HG02763 (cell line): ENCODE measurements around the gene TRAK1.

ENCODE experiments used
- ATAC-seq: cut with Tn5 transposase; IDR thresholded peaks from one replicate; pipeline ENCODE4 v1.9.1; 2021; ENCODE audit warnings: mild to moderate bottlenecking, moderate library complexity; ENCODE audit not compliant: unreplicated experiment

TRAK1 gene

DNA sequence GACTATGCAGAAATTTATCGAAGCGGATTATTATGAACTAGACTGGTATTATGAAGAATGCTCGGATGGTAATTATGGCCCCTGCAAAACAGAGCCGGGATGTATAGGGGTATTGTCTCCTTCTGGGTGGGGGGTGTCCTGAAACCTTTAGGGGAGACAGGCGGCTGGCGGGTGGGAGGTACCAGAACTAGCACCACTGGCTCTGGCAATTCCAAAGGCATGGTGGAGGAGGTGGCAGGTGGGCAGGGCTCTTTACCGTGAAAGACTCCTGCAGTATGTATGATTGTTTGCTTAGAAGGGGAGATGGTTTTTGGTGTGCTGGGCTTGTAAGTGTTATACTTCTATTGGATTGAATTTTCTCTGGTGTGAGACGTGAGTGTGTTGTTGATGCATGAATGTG lies 58.4 kb downstream of the TRAK1 start:
- no peak for ATAC-seq

DNA sequence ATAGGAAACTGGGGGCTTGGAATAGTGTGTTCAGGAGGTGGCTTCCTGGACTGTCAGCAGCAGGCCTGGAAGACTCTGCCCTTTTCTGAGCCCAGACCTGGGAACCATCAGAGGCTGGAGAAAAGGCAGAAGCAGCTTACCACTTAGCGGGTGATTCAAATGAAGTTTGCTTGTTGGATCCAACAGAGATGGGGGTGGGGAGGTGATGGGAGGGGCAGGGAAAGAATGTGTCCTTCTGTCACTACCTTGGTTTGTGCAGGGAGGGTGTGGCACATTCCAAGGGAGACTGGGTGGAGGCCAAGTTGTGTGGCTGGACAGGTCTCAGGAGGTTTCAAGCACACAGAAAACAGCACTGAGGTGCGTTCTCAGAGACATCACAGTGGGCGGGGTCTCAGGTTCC lies 58.8 kb downstream of the TRAK1 start:
- ATAC-seq, result no peak

DNA sequence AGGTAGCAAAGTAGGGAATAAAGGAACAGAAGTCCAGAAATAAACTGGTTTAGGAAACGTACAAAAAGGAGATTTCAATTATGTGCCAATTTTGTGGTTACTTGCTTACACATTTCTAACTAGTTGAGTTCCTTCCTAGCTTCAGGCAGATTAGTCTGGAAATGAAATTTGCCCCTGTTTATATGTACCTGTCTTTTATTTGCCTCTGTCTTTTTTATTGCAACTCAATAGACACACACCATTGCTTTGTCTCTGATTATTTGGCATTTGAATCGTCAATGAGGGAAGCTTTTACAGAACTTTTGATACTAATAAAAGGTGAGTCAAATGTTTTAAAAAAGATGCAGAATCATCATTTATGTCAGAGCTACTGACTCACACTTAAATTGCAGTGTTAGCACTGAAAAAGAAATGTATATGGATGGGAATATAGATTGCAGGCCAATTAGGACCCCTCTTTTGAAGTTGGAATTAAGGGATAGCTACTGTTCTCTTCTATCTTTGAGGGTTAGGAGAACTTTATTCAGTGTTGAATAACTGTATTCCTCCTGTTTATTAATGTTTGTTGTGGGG lies 60.5 kb downstream of the TRAK1 start:
- no peak for ATAC-seq

DNA sequence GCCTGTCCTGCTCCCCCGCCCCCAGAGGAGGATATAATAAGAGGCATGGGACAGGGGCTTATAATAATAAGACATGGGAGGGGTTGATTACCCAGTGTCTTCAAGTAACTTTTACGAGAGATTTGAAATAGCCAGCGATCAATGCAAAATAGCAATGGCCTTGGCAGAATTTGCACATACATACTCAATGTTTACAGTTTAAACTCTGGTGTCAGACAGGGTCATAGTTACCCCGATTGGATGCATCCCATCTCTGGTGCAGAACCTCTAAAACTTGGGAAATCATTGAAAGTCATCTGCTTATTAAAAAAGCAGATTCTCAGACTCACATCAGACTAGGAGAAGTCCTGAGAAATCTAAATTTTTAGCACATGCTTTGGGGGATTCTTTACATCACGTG lies 61.0 kb downstream of the TRAK1 start:
- no peak for ATAC-seq

DNA sequence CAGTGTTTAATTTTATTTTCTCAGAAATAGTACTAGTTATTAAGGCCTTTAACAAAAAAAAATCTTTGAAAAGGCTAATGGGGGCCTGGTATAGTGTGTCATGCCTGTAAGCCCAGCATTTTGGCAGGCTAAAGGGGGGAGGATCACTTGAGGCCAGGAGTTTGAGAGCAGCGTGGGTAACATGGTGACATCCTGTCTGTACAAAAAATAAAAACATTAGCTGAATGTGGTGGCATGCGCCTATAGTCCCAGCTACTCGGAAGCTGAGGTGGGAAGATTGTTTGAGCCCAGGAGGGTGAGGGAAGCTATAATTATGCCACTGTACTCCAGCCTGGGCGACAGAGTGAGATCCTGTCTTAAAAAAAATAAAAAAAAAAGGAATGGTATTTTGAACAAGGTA lies 61.9 kb downstream of the TRAK1 start:
- ATAC-seq, result no peak

DNA sequence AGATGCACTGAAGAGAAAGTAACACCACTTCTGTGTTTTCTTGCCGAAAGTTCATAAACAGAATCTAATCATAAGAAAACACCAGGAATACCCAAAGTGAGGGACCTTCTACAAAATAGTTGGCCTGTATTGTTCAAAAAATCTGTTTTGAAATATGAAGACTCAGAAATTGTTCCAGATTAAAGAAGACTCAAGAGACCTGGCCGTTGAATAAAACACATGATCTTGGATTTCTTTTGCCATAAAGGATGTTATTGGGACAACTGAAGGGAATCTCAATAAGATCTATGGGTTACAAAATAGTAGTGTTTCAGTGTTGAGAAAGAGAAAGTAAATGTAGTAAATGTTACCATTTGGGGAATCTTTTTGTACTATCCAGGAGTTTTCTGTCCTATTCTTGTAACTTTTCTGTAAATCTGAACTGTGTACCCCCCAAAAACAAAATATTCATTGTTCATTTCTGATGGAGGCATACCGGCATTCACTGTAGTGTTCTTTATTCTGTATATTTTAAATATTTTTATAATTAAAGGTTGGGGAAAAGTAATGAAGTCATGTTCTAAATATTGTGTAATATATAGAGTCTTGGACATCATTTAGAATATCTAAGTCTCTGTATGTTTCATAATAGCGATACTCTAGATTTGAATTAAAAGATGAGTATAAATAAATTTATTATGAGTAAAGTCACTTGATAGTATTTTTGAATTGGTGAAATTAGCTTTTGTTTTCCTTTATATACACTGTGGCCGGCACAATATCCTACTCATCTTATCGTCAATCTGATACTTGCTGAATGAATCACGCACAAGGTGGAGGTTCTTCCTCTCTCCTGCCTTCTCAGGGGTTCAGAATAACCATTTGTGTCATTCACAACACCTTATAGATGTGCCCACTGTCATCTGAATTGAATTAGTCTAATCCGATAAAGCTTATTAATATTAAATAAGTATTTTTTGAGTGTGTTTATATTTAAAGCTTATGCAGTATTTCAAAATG lies 66.7 kb downstream of the TRAK1 start:
- ATAC-seq, result no peak

DNA sequence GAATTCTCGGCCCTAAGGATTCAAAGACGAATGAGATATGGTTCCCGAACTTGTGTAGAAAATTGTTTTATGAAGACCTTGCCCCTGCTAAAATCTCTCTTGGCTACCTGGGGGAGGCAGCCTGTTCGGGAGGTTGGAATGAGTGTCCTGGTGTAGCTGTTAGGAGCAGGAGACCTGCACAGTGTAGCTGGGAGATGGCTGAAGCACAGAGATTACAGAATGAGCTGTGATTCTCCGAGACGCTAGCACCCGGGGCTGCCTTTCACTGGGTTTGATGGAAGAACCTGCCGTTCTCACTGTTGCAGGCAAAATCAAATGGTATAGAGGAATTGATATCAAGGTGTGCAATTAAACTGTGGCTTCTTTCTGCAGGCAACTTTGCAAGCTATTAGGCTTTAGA lies 68.0 kb downstream of the TRAK1 start:
- no peak for ATAC-seq

DNA sequence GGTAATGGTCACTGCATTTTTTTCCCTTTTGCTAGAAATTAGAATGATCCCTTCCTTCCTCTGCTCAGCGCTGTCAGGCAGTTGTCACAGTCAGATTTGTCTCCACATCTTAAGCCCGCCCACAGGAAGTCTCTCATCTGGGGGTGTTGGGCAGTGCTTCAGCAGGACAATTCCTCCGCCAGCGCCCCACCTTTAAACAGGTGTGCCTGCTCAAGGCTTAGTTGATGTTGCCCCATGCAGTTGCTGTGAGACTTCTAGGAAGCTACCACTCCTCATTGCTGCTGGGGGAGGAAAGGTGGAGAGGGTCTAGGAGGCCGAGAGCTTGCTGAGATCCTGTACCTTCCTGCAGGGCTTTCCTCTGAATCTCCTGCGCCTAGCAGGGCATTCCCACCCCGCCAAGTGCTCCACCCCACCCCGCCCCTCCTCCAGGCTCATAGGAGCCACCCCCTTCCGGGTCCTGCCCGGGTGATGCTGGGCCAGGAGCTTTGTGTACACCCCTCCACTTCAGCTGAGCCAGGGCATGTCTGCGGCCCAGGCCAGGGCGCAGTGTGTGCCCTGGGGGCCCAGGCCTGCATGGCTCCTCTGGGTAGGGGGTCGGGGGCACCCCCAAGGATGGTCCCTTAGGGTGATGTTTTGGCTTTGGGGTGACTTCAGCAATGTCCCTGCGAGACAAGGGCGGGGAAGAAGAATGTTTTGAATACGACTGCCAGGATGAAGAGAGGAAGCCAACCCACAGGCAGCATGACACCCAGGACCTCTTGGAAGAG lies 68.7 kb downstream of the TRAK1 start:
- ATAC-seq, result no peak

DNA sequence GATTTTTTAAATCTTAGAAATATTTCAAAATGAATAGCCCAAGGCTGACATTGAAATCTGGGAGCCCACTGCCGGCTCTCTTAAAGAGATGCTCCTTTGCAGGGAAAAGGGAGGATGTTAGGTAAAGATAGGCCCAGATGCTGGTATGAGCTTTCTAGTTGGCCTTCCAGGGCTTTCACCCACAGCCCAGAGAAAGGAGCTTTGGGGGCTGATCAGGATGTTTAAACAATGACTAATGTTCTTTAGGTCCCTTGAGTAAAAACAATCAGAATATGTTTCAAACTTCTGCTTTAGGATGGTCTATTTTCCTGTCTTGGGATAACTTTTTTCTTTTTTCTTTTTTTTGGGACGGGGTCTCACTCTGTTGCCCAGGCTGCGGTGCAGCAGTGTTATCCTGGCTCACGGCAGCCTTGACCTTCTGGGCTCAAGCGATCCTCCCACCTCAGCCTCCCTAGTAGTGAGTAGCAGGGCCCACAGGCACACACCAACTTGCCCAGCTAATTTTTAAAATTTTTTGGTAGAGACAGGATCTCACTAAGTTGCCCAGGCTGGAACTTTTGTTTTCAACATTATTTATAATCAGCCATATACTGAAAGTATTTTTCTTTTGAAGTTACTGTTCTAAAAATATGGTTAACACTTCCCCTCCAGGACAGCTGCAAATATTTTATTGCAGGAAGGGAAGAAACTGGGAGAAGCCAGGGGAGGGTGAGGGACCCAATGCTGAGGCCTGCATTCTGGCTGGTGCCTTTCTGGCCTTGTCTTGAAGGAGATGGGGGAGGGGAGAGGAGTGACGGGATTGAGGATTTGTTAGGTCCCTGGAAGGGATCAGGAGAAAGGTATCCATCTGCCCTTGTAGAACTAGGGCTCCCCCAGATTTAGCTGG lies 70.1 kb downstream of the TRAK1 start:
- ATAC-seq, result no peak

DNA sequence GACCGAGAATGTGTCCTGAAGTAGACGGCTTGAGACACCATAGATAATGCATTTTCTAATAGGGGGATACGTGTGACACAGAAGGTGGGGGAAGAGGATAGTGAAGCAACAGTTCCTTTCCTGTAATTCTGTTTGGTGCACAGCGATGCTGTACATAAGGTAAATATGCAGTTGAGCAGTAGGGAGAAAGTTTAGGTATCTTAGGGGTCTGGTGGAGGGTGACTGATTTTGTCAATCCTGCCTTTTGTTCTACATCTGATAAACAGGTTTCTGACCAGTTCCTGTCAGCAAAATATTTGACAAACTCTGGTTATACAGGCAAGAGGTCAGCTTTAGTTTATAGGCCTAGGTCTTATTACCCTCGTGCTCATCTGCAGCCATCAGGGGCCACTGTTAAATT lies 71.3 kb downstream of the TRAK1 start:
- no peak for ATAC-seq

DNA sequence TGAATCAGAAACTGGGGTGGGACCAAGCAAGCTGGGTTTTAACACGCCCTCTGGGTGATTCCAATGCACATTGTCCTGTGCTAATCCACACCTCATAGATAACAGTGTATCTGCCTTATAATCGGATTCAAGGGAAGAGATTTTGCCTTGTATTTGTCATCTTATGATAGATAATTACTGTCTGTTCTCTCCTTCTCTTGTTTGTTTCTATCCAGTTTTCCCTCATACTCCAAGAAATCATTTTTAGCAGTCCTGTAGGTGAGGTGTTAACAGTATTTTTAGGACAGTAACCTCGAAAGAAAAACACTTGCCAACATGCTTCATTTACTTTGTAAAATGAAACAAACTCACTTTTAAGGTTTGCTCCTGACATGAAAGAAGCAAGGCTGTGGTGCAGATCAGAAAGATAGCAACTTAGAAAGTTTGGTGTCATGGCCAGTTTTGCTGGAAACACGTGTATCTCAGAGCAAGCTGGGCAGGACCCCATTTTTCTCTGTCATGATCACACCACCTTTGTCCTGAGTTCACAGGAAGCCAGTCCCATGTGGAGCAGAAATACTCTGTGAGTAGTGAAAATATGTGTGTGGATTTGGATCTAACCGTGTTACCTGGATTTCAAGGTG lies 72.6 kb downstream of the TRAK1 start:
- ATAC-seq, result no peak

DNA sequence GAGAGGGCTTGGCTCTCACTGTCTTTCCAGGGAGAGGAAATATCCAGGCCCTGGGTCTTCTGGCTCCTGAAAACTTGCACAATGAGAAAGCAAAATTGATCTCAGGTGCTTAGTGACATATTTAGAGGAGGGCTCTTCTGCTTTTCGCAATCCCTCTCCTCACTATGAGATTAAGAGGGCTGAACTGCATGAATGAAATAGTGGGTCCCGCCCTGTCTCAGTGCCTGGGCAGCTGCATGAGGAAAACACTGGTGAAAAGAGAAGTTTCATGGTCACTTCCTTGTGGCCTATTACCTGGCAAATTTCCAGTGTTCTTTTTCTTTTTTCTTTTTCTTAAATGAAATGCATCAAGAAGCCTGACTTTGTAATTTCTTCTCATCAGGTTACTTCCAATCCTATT lies 73.5 kb downstream of the TRAK1 start:
- ATAC-seq, result no peak

DNA sequence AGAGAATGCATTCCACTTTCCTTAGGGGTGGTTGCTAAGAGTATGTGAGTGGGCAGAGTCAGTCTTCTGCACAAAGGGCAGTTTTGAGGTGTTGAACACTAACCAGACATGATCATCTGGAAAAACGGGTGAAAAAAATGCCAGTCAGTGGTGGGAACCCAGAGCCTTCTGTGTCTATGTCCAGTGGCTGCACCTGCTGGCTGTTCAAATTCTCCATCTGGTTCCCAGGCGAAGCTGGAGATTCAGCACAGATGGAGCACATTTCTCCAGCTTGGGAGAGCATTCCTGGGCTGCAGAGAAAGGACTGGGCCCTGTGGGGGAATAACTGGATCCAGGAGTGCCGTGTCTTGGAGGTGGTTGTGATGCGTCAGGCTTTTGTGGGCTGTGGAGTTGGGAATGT lies 74.1 kb downstream of the TRAK1 start:
- no peak for ATAC-seq

DNA sequence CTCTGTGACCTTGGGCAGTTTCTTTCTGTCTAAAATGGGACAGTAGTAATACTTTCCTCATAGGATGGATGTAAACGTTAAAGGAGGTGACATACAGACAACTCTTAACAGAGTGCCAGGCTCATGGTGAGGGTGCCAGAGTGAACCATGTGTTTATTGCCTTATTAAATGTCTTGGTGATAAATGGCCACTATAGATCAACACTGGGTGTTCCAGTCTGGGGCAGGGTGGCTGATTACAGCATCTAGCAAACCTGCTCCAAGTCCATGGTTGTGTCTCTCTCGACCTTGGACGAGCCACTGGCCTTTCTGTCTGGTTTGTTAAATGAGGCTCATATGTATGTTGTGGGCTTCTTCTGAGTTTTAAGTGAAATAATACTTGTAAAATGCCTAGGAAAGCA lies 75.1 kb downstream of the TRAK1 start:
- ATAC-seq, result no peak

DNA sequence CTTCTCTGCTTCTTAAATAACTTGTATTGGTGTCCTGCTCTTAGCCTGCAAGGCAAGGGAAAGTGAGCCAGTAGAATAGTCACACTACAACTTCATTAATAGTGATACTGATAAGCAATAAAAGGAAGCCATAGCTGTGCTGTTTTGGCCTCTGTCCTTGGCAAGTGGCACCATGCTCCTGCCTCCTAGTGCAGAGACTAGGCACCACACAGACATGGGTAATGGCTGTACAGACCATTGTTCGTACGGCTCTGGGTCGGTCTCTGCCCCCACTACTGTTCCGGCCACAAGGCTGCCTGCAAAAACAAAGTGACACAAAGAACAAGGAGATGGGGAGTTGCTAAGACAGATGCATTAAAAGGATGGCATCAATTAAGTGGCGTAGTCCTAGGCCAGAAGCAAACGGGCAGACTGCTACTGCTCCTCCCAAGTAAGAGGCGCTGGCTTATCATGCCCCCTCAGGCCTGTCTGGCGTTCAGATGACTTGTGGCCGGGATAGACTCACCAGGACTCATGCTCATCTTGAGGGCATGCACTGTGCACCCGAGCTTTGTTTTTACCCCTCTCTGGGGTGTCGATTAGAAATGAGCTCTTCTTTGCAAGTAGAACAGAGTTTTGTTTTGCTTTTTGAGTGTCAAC lies 75.6 kb downstream of the TRAK1 start:
- ATAC-seq, result no peak

DNA sequence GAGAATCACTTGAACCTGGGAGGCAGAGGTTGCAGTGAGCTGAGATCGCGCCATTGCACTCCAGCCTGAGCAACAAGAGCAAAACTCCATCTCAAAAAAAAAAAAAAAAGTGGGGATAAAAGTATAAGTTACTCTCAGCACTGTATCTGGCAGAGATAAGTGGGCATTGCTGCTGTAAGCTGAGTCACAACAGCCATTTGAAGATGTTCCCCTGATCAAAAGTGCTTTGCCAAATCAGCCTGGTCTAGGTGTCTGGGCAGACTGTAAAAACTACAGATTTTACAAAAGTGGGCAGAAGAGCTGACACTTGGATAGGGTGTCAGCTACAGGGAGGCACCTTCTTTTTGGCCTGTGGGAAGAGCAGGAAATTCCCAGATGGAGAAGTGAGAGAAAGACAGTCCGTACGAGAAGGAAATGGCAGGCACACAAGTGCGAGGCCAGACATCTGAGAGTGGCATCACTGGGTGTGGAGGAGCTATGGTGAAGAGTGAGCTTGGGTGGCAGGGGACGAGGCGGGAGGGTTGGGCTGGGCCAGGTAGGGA lies 78.5 kb downstream of the TRAK1 start:
- no peak for ATAC-seq

DNA sequence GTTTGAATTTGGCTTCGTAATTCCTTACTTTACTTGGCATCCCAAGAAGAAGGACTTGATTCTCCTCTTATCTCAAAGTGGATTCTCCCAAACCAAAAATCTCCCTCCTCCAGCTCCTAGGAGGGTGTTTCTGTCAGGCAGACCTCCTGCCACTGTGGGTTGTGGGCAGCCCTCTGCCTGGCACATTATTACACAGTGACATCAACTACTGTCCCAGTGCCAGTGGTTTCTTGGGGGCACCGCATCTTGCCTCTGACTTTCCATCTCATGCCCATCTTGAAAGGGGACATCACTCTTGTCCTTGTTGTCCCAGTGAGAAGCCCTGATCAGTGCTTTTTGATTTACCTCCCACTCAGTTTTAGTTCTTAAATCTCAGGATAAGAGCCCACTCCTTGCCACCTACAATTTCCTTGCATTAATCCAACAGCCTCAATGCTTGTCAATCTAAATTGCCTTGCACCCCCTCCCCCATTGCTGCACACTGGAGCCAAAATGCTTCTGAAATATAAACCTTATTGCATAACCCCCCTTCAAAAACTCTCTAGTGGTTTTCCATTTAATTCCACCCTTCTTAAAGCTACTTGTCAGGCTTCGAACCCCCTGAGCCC lies 81.0 kb downstream of the TRAK1 start:
- ATAC-seq, result no peak

DNA sequence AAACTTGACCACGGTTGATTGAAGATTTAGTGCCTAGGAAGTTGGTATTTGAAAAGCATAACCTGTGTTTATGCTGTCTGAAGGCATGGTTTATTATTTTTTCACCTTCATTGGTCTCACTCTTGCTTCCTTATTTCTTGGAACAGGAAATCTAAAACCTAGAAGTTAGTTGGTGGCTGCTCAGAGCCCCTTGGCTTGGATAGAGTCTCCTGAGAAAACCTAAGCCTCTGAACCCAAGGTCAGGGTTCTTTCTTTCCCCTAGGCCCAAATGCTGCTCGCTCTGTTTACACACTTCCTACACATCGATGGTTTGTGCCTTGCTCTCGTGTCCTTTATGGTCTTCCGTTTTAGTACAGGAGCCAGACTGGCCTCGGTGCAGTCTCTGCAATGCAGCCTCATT lies 82.2 kb downstream of the TRAK1 start:
- ATAC-seq, result no peak
